ENCODE data around the gene ENPEP. TPM values are rescaled to one million over a fixed set of nuclear protein-coding genes. Genes with fewer than 3 reads are reported as not detected.

The ENPEP gene
- total RNA-seq, 1 experiment from 2014 or later = 1.2 TPM

Other genes starting within 250 kb of the ENPEP start
- gene PITX2, start 146.9 kb downstream of the ENPEP start, total RNA-seq (2014; rRNA removed; shearing (Covaris generic)) = 87.2 and 93.3 TPM in 2 replicates

All from SJCRH30 (cell line).